Measurements from ENCODE around the gene MYO1E. TPM values are rescaled to one million over a fixed set of nuclear protein-coding genes. Genes with fewer than 3 reads are reported as not detected.
"Not testable (repeated sequence)": the region's sequence is repeated elsewhere in the genome, so short reads cannot be mapped to it uniquely, and the experiment has no call there.

Gene MYO1E
- total RNA-seq, 1 donor from 2014 or later: 33.6 TPM

- H3K27ac Mint-ChIP-seq: no peak overlapping the region
- peaks cover 33% of the 10 kb centered on the region for H3K27me3 Mint-ChIP-seq (ENCODE audit: insufficient read depth)
- intact Hi-C loops (cut with micrococcal nuclease): no loop called here
- DNase-seq (ENCODE audit: low spot score): no peak
- H3K4me3 Mint-ChIP-seq: no peak overlapping the region
- H3K36me3 Mint-ChIP-seq (ENCODE audit: low read depth): no peaks in the 10 kb centered on the region
- no peaks in the 10 kb centered on the region for H3K9me3 Mint-ChIP-seq
- H3K4me1 Mint-ChIP-seq (ENCODE audit: low read depth): no peaks in the 10 kb centered on the region
These were observed 27.6 kb upstream of the MYO1E start for GRCh38 chr15:59400103-59400813.

- Mint-ChIP-seq H3K4me3 (no peak overlapping the region), H3K4me1 (ENCODE audit: low read depth) (no peaks in the 10 kb centered on the region), H3K36me3 (ENCODE audit: low read depth) (no peaks in the 10 kb centered on the region), H3K27me3 (ENCODE audit: insufficient read depth) (peaks cover 33% of the 10 kb centered on the region), H3K27ac (no peak overlapping the region), H3K9me3 (no peaks in the 10 kb centered on the region)
- DNase-seq (ENCODE audit: low spot score): no peak
- intact Hi-C loops (cut with micrococcal nuclease): no loop called here
These were observed 26.9 kb upstream of the MYO1E start for GRCh38 chr15:59399465-59400102.

- Mint-ChIP-seq H3K9me3 (no peaks in the 10 kb centered on the region), H3K36me3 (ENCODE audit: low read depth) (no peaks in the 10 kb centered on the region), H3K4me3 (no peak overlapping the region), H3K27ac (no peak overlapping the region), H3K4me1 (ENCODE audit: low read depth) (no peaks in the 10 kb centered on the region), H3K27me3 (ENCODE audit: insufficient read depth) (peaks cover 33% of the 10 kb centered on the region)
- intact Hi-C loops (cut with micrococcal nuclease): no loop called here
- DNase-seq (ENCODE audit: low spot score): no peak
These were observed 25.5 kb upstream of the MYO1E start for GRCh38 chr15:59398220-59398619.

GRCh38 chr15:59396679-59397078, 24.0 kb upstream of the MYO1E start:
- Mint-ChIP-seq H3K9me3 (no peaks in the 10 kb centered on the region), H3K27ac (no peak overlapping the region), H3K4me3 (no peak overlapping the region), H3K27me3 (ENCODE audit: insufficient read depth) (peaks cover 37% of the 10 kb centered on the region), H3K36me3 (ENCODE audit: low read depth) (no peaks in the 10 kb centered on the region), H3K4me1 (ENCODE audit: low read depth) (no peaks in the 10 kb centered on the region)
- intact Hi-C loops (cut with micrococcal nuclease): no loop called here
- no peak for DNase-seq (ENCODE audit: low spot score)

GRCh38 chr15:59396211-59396610, 23.5 kb upstream of the MYO1E start:
- H3K9me3 Mint-ChIP-seq: no peaks in the 10 kb centered on the region
- intact Hi-C loops (cut with micrococcal nuclease): no loop called here
- H3K27ac Mint-ChIP-seq: no peak overlapping the region
- peaks cover 38% of the 10 kb centered on the region for H3K27me3 Mint-ChIP-seq (ENCODE audit: insufficient read depth)
- H3K36me3 Mint-ChIP-seq (ENCODE audit: low read depth): no peaks in the 10 kb centered on the region
- H3K4me1 Mint-ChIP-seq (ENCODE audit: low read depth): no peaks in the 10 kb centered on the region
- no peak overlapping the region for H3K4me3 Mint-ChIP-seq
- DNase-seq (ENCODE audit: low spot score): no peak

GRCh38 chr15:59394166-59394661, 21.5 kb upstream of the MYO1E start:
- H3K27ac Mint-ChIP-seq: no peak overlapping the region
- no peaks in the 10 kb centered on the region for H3K9me3 Mint-ChIP-seq
- no peaks in the 10 kb centered on the region for H3K36me3 Mint-ChIP-seq (ENCODE audit: low read depth)
- peaks cover 26% of the 10 kb centered on the region for H3K27me3 Mint-ChIP-seq (ENCODE audit: insufficient read depth)
- intact Hi-C loops (cut with micrococcal nuclease): no loop called here
- peaks cover 5% of the 10 kb centered on the region for H3K4me1 Mint-ChIP-seq (ENCODE audit: low read depth)
- no peak for DNase-seq (ENCODE audit: low spot score)
- H3K4me3 Mint-ChIP-seq: no peak overlapping the region

GRCh38 chr15:59392299-59392698, 19.6 kb upstream of the MYO1E start:
- Mint-ChIP-seq H3K9me3 (no peaks in the 10 kb centered on the region), H3K4me3 (no peak overlapping the region), H3K27ac (no peak overlapping the region), H3K36me3 (ENCODE audit: low read depth) (no peaks in the 10 kb centered on the region), H3K4me1 (ENCODE audit: low read depth) (peaks cover 12% of the 10 kb centered on the region), H3K27me3 (ENCODE audit: insufficient read depth) (peaks cover 18% of the 10 kb centered on the region)
- intact Hi-C loops (cut with micrococcal nuclease): no loop called here
- no peak for DNase-seq (ENCODE audit: low spot score)

- H3K27me3 Mint-ChIP-seq (ENCODE audit: insufficient read depth): peaks cover 5% of the 10 kb centered on the region
- DNase-seq (ENCODE audit: low spot score): no peak
- H3K9me3 Mint-ChIP-seq: no peaks in the 10 kb centered on the region
- intact Hi-C loops (cut with micrococcal nuclease): no loop called here
- no peak overlapping the region for H3K4me3 Mint-ChIP-seq
- peaks cover 23% of the 10 kb centered on the region for H3K4me1 Mint-ChIP-seq (ENCODE audit: low read depth)
- H3K36me3 Mint-ChIP-seq (ENCODE audit: low read depth): no peaks in the 10 kb centered on the region
- H3K27ac Mint-ChIP-seq: no peak overlapping the region
These were observed 16.0 kb upstream of the MYO1E start for GRCh38 chr15:59388670-59389069.

- H3K4me3 Mint-ChIP-seq; H3K27ac Mint-ChIP-seq; intact Hi-C loops (cut with micrococcal nuclease); H3K9me3 Mint-ChIP-seq; H3K36me3 Mint-ChIP-seq (ENCODE audit: low read depth); DNase-seq (ENCODE audit: low spot score); H3K27me3 Mint-ChIP-seq (ENCODE audit: insufficient read depth): not testable (repeated sequence)
- peaks cover 23% of the 10 kb centered on the region for H3K4me1 Mint-ChIP-seq (ENCODE audit: low read depth)
These were observed 14.7 kb upstream of the MYO1E start for GRCh38 chr15:59387196-59387878.

GRCh38 chr15:59385171-59385570, 12.5 kb upstream of the MYO1E start:
- H3K27me3 Mint-ChIP-seq (ENCODE audit: insufficient read depth): peaks cover 2% of the 10 kb centered on the region
- no peak overlapping the region for H3K4me3 Mint-ChIP-seq
- H3K9me3 Mint-ChIP-seq: no peaks in the 10 kb centered on the region
- H3K4me1 Mint-ChIP-seq (ENCODE audit: low read depth): peaks cover 27% of the 10 kb centered on the region
- intact Hi-C loops (cut with micrococcal nuclease): no loop called here
- no peaks in the 10 kb centered on the region for H3K36me3 Mint-ChIP-seq (ENCODE audit: low read depth)
- no peak overlapping the region for H3K27ac Mint-ChIP-seq
- DNase-seq (ENCODE audit: low spot score): no peak

GRCh38 chr15:59384507-59384906, 11.8 kb upstream of the MYO1E start:
- H3K36me3 Mint-ChIP-seq (ENCODE audit: low read depth): no peaks in the 10 kb centered on the region
- intact Hi-C loops (cut with micrococcal nuclease): no loop called here
- no peak overlapping the region for H3K27ac Mint-ChIP-seq
- peaks cover 22% of the 10 kb centered on the region for H3K4me1 Mint-ChIP-seq (ENCODE audit: low read depth)
- peak; percentile 11 for DNase-seq (ENCODE audit: low spot score)
- H3K4me3 Mint-ChIP-seq: no peak overlapping the region
- H3K27me3 Mint-ChIP-seq (ENCODE audit: insufficient read depth): peaks cover 2% of the 10 kb centered on the region
- H3K9me3 Mint-ChIP-seq: no peaks in the 10 kb centered on the region

GRCh38 chr15:59380902-59381610, 8.4 kb upstream of the MYO1E start:
- H3K36me3 Mint-ChIP-seq (ENCODE audit: low read depth): no peaks in the 10 kb centered on the region
- peaks cover 15% of the 10 kb centered on the region for H3K27me3 Mint-ChIP-seq (ENCODE audit: insufficient read depth)
- DNase-seq (ENCODE audit: low spot score): no peak
- H3K27ac Mint-ChIP-seq: no peak overlapping the region
- H3K4me3 Mint-ChIP-seq: no peak overlapping the region
- H3K4me1 Mint-ChIP-seq (ENCODE audit: low read depth): peaks cover 15% of the 10 kb centered on the region
- intact Hi-C loops (cut with micrococcal nuclease): no loop called here
- H3K9me3 Mint-ChIP-seq: no peaks in the 10 kb centered on the region

GRCh38 chr15:59379531-59379930, 6.9 kb upstream of the MYO1E start:
- Mint-ChIP-seq H3K4me3 (no peak overlapping the region), H3K27me3 (ENCODE audit: insufficient read depth) (peaks cover 19% of the 10 kb centered on the region), H3K27ac (no peak overlapping the region), H3K4me1 (ENCODE audit: low read depth) (peaks cover 7% of the 10 kb centered on the region), H3K9me3 (no peaks in the 10 kb centered on the region), H3K36me3 (ENCODE audit: low read depth) (no peaks in the 10 kb centered on the region)
- intact Hi-C loops (cut with micrococcal nuclease): no loop called here
- DNase-seq (ENCODE audit: low spot score): no peak

Measured in activated T-helper 1 cell treated with anti-CD3 and anti-CD28 coated beads, Interleukin-12 subunit alpha, Interleukin-12 subunit beta, Interleukin-2, Interleukin-4 antibody, amounts not matched to agents 30 ng/mL and 10 ng/mL and 1 ng/mL, durations not matched to agents 14 hours and 24 hours and 36 hours (primary cell).